Measurements from ENCODE around the gene EXPH5. TPM values are rescaled to one million over a fixed set of nuclear protein-coding genes. Genes with fewer than 3 reads are reported as not detected.

Gene EXPH5
- total RNA-seq, 1 donor from 2014 or later, result under 0.01 TPM

- peak; percentile 99 for DNase-seq
Measured at GRCh38 chr11:108467091-108467823, 126.3 kb downstream of the EXPH5 start, which contains the start of gene C11orf65. Gene C11orf65 (minus strand): TSS chr11:108467529. CDS start chr11:108461559, 5,970 bp downstream.

DNA sequence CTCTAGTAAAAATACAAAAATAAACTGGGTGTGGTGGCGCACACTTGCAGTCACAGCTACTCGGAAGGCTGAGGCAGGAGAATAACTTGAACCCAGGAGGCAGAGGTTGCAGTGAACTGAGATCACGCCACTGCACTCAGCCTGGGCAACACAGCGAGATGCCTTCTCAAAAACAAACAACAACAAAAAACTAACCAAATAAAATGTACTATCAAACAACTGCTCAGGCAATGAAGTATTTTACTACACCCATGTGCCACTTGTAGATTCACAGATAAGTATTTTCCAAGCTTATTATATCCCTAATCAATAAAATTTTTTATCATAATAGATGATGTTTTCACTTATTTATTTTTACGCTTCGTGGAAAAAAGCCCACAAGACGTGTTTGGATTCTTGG lies 127.2 kb downstream of the EXPH5 start:
- no peak for DNase-seq

Other genes with a start within 250 kb of the EXPH5 start
- 0.09 TPM in 1 of 2 replicates, not detected in the other for gene C11orf65, start 126.2 kb downstream of the EXPH5 start, total RNA-seq
- gene POGLUT3, start 95.4 kb downstream of the EXPH5 start, total RNA-seq, result 8.5 and 37.2 TPM in 2 replicates
- 36.9 and 64.0 TPM in 2 replicates for gene DDX10, start 71.3 kb upstream of the EXPH5 start, total RNA-seq

Measured in dermis blood vessel endothelial cell (primary cell).